HL-60 (cell line): ENCODE data around the gene RHOB.

Source experiments
- CTCF ChIP-seq: IDR thresholded peaks from one replicate; pipeline ENCODE4 v1.5.1; 2011; ENCODE audit warnings: low read length, control low read depth, inconsistent platforms; ENCODE audit not compliant: insufficient read depth
- GABPA ChIP-seq: IDR thresholded peaks from 2 replicates; pipeline ENCODE4 v1.6.1; 2012; ENCODE audit warnings: low read depth
- POLR2AphosphoS5 ChIP-seq: IDR thresholded peaks from 2 replicates; pipeline ENCODE4 v1.6.1; 2012; ENCODE audit warnings: low read depth
- REST ChIP-seq: IDR thresholded peaks from 2 replicates; pipeline ENCODE4 v1.6.1; 2012; ENCODE audit warnings: low read depth; ENCODE audit not compliant: insufficient replicate concordance

GRCh38 chr2:20469595-20469994 is 22.7 kb downstream of the RHOB start:
- TF ChIP-seq REST, result no peak
- TF ChIP-seq CTCF, result no peak
- TF ChIP-seq POLR2AphosphoS5, result no peak
- TF ChIP-seq GABPA, result no peak
